Testis (tissue), 2 donors: Measurements from ENCODE around the gene ALPK1.

Experiments used
- POLR2A ChIP-seq: fragments of 450-650 bp; IDR thresholded peaks from one replicate; pipeline ENCODE4 v1.6.1; 2017; ENCODE audit warnings: antibody characterized with exemption, mild to moderate bottlenecking, moderate library complexity
- TF ChIP-seq, protein P1 (sequence below), 3 experiments: fragments of 450-650 bp in 2 of 3; fragments of 200-600 bp in 1 of 3; sonication (generic) in 1 of 3; IDR thresholded peaks; one replicate each; pipeline ENCODE4 v1.5.1; 2016 to 2019; ENCODE audit warnings: antibody characterized with exemption in 3 of 3, mild to moderate bottlenecking in 2 of 3, moderate library complexity in 1 of 3

- TF ChIP-seq, protein P1, sequence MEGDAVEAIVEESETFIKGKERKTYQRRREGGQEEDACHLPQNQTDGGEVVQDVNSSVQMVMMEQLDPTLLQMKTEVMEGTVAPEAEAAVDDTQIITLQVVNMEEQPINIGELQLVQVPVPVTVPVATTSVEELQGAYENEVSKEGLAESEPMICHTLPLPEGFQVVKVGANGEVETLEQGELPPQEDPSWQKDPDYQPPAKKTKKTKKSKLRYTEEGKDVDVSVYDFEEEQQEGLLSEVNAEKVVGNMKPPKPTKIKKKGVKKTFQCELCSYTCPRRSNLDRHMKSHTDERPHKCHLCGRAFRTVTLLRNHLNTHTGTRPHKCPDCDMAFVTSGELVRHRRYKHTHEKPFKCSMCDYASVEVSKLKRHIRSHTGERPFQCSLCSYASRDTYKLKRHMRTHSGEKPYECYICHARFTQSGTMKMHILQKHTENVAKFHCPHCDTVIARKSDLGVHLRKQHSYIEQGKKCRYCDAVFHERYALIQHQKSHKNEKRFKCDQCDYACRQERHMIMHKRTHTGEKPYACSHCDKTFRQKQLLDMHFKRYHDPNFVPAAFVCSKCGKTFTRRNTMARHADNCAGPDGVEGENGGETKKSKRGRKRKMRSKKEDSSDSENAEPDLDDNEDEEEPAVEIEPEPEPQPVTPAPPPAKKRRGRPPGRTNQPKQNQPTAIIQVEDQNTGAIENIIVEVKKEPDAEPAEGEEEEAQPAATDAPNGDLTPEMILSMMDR (IDR thresholded peaks at IDR 0.05): no peak
- TF ChIP-seq POLR2A: no peak
Observed at GRCh38 chr4:112448306-112449132, 151.3 kb downstream of the ALPK1 start.
